Measurements from ENCODE around the gene TMCO6. TPM values are rescaled to one million over a fixed set of nuclear protein-coding genes. Genes with fewer than 3 reads are reported as not detected.

Gene TMCO6
- polyA plus RNA-seq, 4 donors, result 5.4 to 21.3 (median 9.9) TPM

DNA sequence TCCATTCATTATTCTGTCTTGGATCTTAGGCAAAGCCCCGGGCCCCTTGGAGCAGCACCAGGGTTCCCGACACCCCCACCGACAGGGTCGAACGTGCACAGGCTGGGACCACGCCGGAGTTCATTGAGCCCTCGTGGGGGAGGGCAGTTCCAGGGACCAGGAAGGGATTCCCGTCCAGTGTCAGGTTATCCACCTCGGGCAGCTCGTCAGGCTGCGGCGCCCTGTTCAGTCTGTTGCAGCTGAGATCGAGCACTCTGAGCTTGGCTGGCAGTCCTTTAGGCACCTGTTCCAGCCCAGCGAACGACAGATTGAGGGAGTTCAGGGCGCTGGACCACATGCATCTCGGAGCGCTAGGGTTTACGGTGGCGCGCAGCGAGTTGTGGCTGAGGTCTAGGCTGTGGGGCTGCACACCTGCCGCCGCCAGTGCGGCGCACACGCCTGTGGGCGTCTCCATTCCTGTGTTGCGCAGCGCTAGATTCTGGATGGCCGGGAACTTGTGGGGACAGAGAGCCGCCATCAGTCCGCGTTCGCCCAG is 7.4 kb upstream of the TMCO6 start:
- 5 to 12% (median 10%) methylated on average over 36 of the region's 36 CpGs for WGBS, 3 donors
- FAIRE-seq (no peak), DNase-seq (peak; percentile 59 to 66)
- H3K27ac ChIP-seq (ENCODE audit: low read depth in 1 of 3, low read length in 2 of 3), result peak overlapping the region in 2 of 3 donors; percentile 9 to 60
- H3K9me3 ChIP-seq (ENCODE audit: control insufficient read depth in 2 of 2, insufficient read depth in 1 of 2, low read depth in 1 of 2, low read length in 1 of 2), result peaks cover 0 to 11% of the 10 kb centered on the region in 2 donors
- peaks cover 0 to 28% (median 0%) of the 10 kb centered on the region in 3 donors for H3K27me3 ChIP-seq (ENCODE audit: control insufficient read depth in 3 of 3, insufficient read depth in 3 of 3, low read length in 3 of 3)
- H3K4me3 ChIP-seq (ENCODE audit: low read depth in 1 of 3, low read length in 3 of 3), result peak overlapping the region; percentile 3 to 54 (median 48)
- peaks cover 2 to 6% (median 6%) of the 10 kb centered on the region in 3 donors for H3K4me1 ChIP-seq (ENCODE audit: control insufficient read depth in 3 of 3, insufficient read depth in 2 of 3, low read depth in 1 of 3, low read length in 2 of 3)
- H3K36me3 ChIP-seq (ENCODE audit: control insufficient read depth in 3 of 3, insufficient read depth in 2 of 3, low read depth in 1 of 3, low read length in 3 of 3), result no peaks in the 10 kb centered on the region

DNA sequence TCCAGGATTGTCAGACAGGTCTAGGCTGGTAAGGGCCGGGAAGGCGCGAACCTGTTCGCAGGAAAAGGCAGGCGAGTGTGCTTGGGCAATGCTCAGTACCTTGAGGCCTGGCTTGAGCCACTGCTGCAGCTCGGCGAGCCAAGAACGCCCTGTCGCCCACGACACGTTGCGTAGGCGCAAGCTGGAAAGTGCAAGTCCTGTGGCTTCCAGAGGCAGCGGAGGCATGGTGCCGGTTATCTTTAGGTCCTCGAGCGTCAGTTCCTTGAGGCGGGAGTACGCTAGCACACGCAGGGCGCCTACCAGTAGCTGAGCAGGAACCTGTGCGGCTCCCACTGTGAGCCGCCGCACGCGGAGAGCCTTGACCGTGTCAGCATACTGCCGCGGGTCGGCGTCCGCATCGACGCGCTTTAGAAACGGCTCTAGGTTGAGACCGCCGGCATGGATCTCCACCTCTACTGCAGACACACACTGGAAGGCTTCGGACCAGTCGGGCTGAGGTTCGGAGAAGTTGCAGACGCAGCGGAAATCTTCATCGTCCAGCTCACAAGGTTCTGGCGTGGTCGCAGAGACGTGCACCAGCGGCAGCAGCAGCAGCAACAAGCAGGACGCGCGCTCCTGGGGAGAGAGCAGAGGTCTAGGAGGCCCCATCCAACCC is 6.8 kb upstream of the TMCO6 start:
- H3K27ac ChIP-seq (ENCODE audit: low read depth in 1 of 3, low read length in 2 of 3), result peak overlapping the region in 2 of 3 donors; percentile 58 to 60
- peaks cover 0 to 11% of the 10 kb centered on the region in 2 donors for H3K9me3 ChIP-seq (ENCODE audit: control insufficient read depth in 2 of 2, insufficient read depth in 1 of 2, low read depth in 1 of 2, low read length in 1 of 2)
- H3K36me3 ChIP-seq (ENCODE audit: control insufficient read depth in 3 of 3, insufficient read depth in 2 of 3, low read depth in 1 of 3, low read length in 3 of 3), result no peaks in the 10 kb centered on the region
- H3K4me1 ChIP-seq (ENCODE audit: control insufficient read depth in 3 of 3, insufficient read depth in 2 of 3, low read depth in 1 of 3, low read length in 2 of 3), result peaks cover 2 to 6% (median 6%) of the 10 kb centered on the region in 3 donors
- 0 to 1% (median 1%) methylated on average over 51 of the region's 51 CpGs for WGBS, 3 donors
- H3K27me3 ChIP-seq (ENCODE audit: control insufficient read depth in 3 of 3, insufficient read depth in 3 of 3, low read length in 3 of 3), result peaks cover 0 to 28% (median 0%) of the 10 kb centered on the region in 3 donors
- peak overlapping the region; percentile 3 to 54 (median 48) for H3K4me3 ChIP-seq (ENCODE audit: low read depth in 1 of 3, low read length in 3 of 3)
- FAIRE-seq (no peak), DNase-seq (peak; percentile 60 to 67)

DNA sequence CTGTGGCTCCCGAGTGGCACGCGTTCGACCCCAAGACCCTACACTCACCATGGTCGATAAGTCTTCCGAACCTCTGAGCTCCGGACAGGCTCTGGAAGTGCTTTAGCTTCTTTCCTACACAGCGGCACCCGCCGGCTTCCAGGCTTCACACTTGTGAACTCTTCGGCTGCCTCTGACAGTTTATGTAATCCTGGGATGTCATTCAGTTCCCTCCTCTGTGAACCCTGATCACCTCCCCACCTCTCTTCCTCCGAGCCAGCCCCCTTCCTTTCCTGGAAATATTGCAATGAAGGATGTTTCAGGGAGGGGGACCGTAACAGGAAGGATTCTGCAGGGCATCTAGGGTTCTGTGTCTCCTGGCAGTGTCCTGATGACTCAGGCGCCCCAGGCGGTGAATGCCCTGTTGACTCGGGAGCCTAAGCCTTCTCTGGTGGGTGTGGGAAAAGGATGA is 6.2 kb upstream of the TMCO6 start, which contains the start of gene CD14:
Gene CD14, minus strand, starts transcription at position 155 of the 451 bp plus-strand sequence. Its CDS starts 104 bp downstream, at position 51.
- Histone ChIP-seq H3K36me3 (ENCODE audit: control insufficient read depth in 3 of 3, insufficient read depth in 2 of 3, low read depth in 1 of 3, low read length in 3 of 3) (no peaks in the 10 kb centered on the region), H3K4me1 (ENCODE audit: control insufficient read depth in 3 of 3, insufficient read depth in 2 of 3, low read depth in 1 of 3, low read length in 2 of 3) (peaks cover 2 to 6% (median 6%) of the 10 kb centered on the region in 3 donors), H3K4me3 (ENCODE audit: low read depth in 1 of 3, low read length in 3 of 3) (peak within 1 kb of the TSS; percentile 3 to 54 (median 48)), H3K27ac (ENCODE audit: low read depth in 1 of 3, low read length in 2 of 3) (peak within 1 kb of the TSS in 2 of 3 donors; percentile 58 to 60), H3K9me3 (ENCODE audit: control insufficient read depth in 2 of 2, insufficient read depth in 1 of 2, low read depth in 1 of 2, low read length in 1 of 2) (peaks cover 0 to 7% of the 10 kb centered on the region in 2 donors), H3K27me3 (ENCODE audit: control insufficient read depth in 3 of 3, insufficient read depth in 3 of 3, low read length in 3 of 3) (peaks cover 0 to 28% (median 0%) of the 10 kb centered on the region in 3 donors)
- FAIRE-seq (no peak), DNase-seq (peak in 1 of 2 donors; percentile 62)
- 5 to 9% (median 6%) methylated on average over 16 of the region's 16 CpGs for WGBS, 3 donors

DNA sequence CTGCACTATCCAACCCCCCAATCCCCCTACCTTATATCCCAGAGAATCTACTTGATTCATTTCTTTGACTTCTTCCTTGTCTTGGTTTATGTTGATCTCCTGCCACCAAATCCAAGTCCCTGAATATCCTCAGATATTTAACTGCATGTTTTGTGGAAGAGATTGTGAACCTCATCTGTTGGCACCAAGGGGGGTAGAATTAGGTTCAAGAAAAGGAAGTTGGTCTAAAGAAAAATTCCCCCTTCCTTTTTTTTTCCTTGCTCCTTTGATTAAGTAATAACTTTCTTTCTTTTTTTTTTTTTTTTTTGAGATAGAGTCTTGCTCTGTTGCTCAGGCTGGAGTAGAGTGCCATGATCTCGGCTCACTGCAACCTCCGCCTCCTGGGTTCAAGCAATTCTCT is 5.8 kb upstream of the TMCO6 start:
- peak overlapping the region in 1 of 3 donors; percentile 60 for H3K27ac ChIP-seq (ENCODE audit: low read depth in 1 of 3, low read length in 2 of 3)
- H3K4me1 ChIP-seq (ENCODE audit: control insufficient read depth in 3 of 3, insufficient read depth in 2 of 3, low read depth in 1 of 3, low read length in 2 of 3), result peaks cover 2 to 6% (median 6%) of the 10 kb centered on the region in 3 donors
- FAIRE-seq (no peak), DNase-seq (no peak)
- H3K27me3 ChIP-seq (ENCODE audit: control insufficient read depth in 3 of 3, insufficient read depth in 3 of 3, low read length in 3 of 3), result peaks cover 0 to 28% (median 0%) of the 10 kb centered on the region in 3 donors
- no peaks in the 10 kb centered on the region for H3K36me3 ChIP-seq (ENCODE audit: control insufficient read depth in 3 of 3, insufficient read depth in 2 of 3, low read depth in 1 of 3, low read length in 3 of 3)
- peak overlapping the region in 1 of 3 donors; percentile 54 for H3K4me3 ChIP-seq (ENCODE audit: low read depth in 1 of 3, low read length in 3 of 3)
- peaks cover 0 to 2% of the 10 kb centered on the region in 2 donors for H3K9me3 ChIP-seq (ENCODE audit: control insufficient read depth in 2 of 2, insufficient read depth in 1 of 2, low read depth in 1 of 2, low read length in 1 of 2)
- 79 to 85% (median 81%) methylated on average over 2 of the region's 2 CpGs for WGBS, 3 donors

DNA sequence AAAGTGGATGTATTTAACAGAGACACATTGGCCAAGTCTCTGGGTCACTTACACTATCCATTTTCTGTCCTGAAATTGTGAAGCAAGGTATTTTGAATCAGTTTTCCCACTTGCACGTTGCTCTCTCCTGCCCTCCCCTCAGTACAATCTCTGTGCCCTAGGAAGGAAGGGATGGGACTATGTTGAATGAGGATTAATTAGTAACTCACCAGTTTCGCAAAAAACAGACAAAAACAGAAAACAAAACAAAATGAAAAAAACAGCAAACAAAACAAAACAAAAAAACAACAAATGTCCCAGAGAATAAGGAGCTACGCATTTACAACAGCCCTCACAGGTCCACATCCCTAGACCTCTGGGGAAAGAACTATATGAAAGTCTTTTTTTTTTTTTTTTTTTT is 5.1 kb upstream of the TMCO6 start:
- no peak for FAIRE-seq
- 49 to 71% (median 59%) methylated on average over 3 of the region's 3 CpGs for WGBS, 3 donors
- peaks cover 2 to 10% (median 6%) of the 10 kb centered on the region in 3 donors for H3K4me1 ChIP-seq (ENCODE audit: control insufficient read depth in 3 of 3, insufficient read depth in 2 of 3, low read depth in 1 of 3, low read length in 2 of 3)

DNA sequence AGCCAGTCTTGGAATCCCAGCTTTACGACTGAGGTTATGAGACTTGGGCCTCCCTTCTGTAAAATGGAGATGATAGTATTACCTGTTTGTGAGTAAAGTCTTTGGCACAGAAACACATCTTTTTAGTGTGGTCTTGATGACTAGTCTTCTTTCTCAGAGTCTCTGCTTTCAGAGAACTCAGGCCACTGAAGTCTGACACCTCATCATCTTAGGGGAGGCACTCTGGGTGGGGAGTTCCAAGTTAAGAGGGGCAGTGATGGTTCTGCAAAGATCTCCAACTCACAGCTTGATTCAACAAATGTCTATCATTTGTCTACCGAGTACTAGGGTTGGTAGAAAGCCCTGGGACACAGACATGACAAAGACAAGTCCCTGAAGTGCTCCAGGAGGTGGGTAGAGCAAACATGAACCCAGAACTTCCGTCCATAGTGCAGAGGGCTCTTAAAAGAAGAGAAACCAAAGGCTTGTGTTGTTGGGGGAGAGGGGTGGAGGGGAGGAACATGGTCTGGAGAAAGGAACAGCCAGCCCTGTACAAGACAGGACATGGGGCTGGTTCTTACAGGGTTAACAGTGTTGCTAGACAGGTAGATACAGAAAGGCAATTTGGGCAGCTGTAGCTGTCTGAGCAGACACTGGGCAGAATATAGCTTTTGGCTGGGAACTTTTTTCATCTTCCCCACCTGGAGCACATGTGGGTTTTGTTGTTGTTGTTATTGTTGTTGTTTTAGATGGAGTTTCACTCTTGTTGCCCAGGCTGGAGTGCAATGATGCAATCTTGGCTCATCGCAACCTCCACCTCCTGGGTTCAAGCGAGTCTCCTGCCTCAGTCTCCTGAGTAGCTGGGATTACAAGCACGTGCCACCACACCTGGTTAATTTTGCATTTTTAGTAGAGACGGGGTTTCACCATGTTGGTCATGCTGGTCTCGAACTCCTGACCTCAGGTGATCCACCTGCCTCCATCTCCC is 3.7 kb upstream of the TMCO6 start:
- 76 to 86% (median 79%) methylated on average over 8 of the region's 8 CpGs for WGBS, 3 donors

More for the DNA sequence above, 5.1 kb upstream of the TMCO6 start:
- DNase-seq, result no peak
- Histone ChIP-seq H3K27ac (ENCODE audit: low read depth in 1 of 3, low read length in 2 of 3) (no peak overlapping the region), H3K4me3 (ENCODE audit: low read depth in 1 of 3, low read length in 3 of 3) (no peak overlapping the region), H3K27me3 (ENCODE audit: control insufficient read depth in 3 of 3, insufficient read depth in 3 of 3, low read length in 3 of 3) (peaks cover 0 to 28% (median 0%) of the 10 kb centered on the region in 3 donors), H3K9me3 (ENCODE audit: control insufficient read depth in 2 of 2, insufficient read depth in 1 of 2, low read depth in 1 of 2, low read length in 1 of 2) (no peaks in the 10 kb centered on the region), H3K36me3 (ENCODE audit: control insufficient read depth in 3 of 3, insufficient read depth in 2 of 3, low read depth in 1 of 3, low read length in 3 of 3) (no peaks in the 10 kb centered on the region)

DNA sequence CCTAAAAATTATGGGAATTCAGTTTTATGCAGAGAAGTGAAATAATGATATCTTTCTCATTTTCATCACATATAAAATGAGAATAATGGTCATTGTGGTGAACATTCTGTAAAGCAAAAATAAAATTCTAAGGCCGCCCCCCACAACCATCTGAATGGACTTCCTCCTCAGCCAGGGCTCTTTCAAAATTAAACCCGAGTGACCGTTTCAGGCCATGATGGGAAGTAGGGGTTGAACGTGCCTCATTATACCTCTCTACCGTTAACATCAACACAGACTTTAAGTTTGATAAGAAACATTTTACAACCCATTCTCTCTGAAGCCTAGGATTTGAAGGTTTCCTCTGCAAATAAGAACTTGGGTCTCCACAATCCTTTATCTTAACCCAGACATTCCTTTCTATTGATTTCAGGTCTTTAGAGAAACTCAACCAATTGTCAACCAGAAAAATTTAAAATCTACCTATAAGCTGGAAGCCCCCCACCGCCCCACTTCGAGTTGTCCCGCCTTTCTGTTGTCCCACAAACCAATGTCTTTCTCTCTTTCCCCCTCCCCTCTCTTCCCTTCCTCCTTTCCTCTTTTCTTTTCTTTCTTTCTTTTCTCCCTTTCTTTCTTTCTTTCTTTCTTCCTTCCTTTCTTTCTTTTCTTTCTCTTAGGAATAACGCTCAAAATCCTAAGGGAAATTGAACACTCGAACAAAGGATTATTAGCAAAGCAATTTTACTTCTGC is 1.7 kb upstream of the TMCO6 start:
- Histone ChIP-seq H3K36me3 (ENCODE audit: control insufficient read depth in 3 of 3, insufficient read depth in 2 of 3, low read depth in 1 of 3, low read length in 3 of 3) (peaks cover 0 to 11% (median 0%) of the 10 kb centered on the region in 3 donors), H3K4me1 (ENCODE audit: control insufficient read depth in 3 of 3, insufficient read depth in 2 of 3, low read depth in 1 of 3, low read length in 2 of 3) (peaks cover 2 to 15% (median 2%) of the 10 kb centered on the region in 3 donors), H3K4me3 (ENCODE audit: low read depth in 1 of 3, low read length in 3 of 3) (no peak overlapping the region), H3K9me3 (ENCODE audit: control insufficient read depth in 2 of 2, insufficient read depth in 1 of 2, low read depth in 1 of 2, low read length in 1 of 2) (no peaks in the 10 kb centered on the region), H3K27ac (ENCODE audit: low read depth in 1 of 3, low read length in 2 of 3) (no peak overlapping the region), H3K27me3 (ENCODE audit: control insufficient read depth in 3 of 3, insufficient read depth in 3 of 3, low read length in 3 of 3) (peaks cover 0 to 8% (median 0%) of the 10 kb centered on the region in 3 donors)
- 66 to 78% (median 73%) methylated on average over 10 of the region's 10 CpGs for WGBS, 3 donors
- no peak for DNase-seq
- FAIRE-seq, result no peak

More for the DNA sequence above, 3.7 kb upstream of the TMCO6 start:
- no peak overlapping the region for H3K4me3 ChIP-seq (ENCODE audit: low read depth in 1 of 3, low read length in 3 of 3)
- DNase-seq, result no peak
- no peaks in the 10 kb centered on the region for H3K9me3 ChIP-seq (ENCODE audit: control insufficient read depth in 2 of 2, insufficient read depth in 1 of 2, low read depth in 1 of 2, low read length in 1 of 2)
- peaks cover 2 to 15% (median 6%) of the 10 kb centered on the region in 3 donors for H3K4me1 ChIP-seq (ENCODE audit: control insufficient read depth in 3 of 3, insufficient read depth in 2 of 3, low read depth in 1 of 3, low read length in 2 of 3)
- H3K27ac ChIP-seq (ENCODE audit: low read depth in 1 of 3, low read length in 2 of 3), result peak overlapping the region in 1 of 3 donors; percentile 19
- peaks cover 0 to 26% (median 0%) of the 10 kb centered on the region in 3 donors for H3K27me3 ChIP-seq (ENCODE audit: control insufficient read depth in 3 of 3, insufficient read depth in 3 of 3, low read length in 3 of 3)
- FAIRE-seq, result no peak
- H3K36me3 ChIP-seq (ENCODE audit: control insufficient read depth in 3 of 3, insufficient read depth in 2 of 3, low read depth in 1 of 3, low read length in 3 of 3), result no peaks in the 10 kb centered on the region

Measured in small intestine (tissue), 7 donors.